Keratinocyte (primary cell): ENCODE data around the gene GMFB. TPM values are rescaled to one million over a fixed set of nuclear protein-coding genes. Genes with fewer than 3 reads are reported as not detected.
A peak's percentile ranks its signal among the peaks of the same experiment; 100 is the strongest.

Experiments used
- DNase-seq: peaks from one replicate; pipeline ENCODE4 v3.0.0-alpha.2; 2011; ENCODE audit warnings: low read depth, missing footprints, low spot score
- FAIRE-seq: peaks from 2 replicates; lab custom pipeline; 2011; peaks lifted over from hg19 to GRCh38; lab: Jason Lieb, UNC
- H2AFZ ChIP-seq: 2 replicates; pipeline ENCODE4 v1.6.0; 2012; ENCODE audit warnings: low read length, control low read depth, inconsistent platforms; ENCODE audit not compliant: control insufficient read depth
- H3K27ac ChIP-seq: 2 replicates; pipeline ENCODE4 v1.5.1; 2011; ENCODE audit warnings: low read length; ENCODE audit not compliant: control insufficient read depth, insufficient read depth
- H3K27me3 ChIP-seq: 3 replicates; pipeline ENCODE4 v1.6.0; 2011; ENCODE audit warnings: low read length; ENCODE audit not compliant: control insufficient read depth, insufficient read depth; ENCODE audit errors: extremely low read depth
- H3K36me3 ChIP-seq, 2 experiments: 2 replicates in 1 of 2; 3 replicates in 1 of 2; pipeline ENCODE4 v1.5.1; 2011; ENCODE audit warnings: low read length in 2 of 2, mild to moderate bottlenecking in 1 of 2; ENCODE audit not compliant: control insufficient read depth in 2 of 2, insufficient read depth in 2 of 2; ENCODE audit errors: extremely low read depth in 1 of 2
- H3K4me1 ChIP-seq: 3 replicates; pipeline ENCODE4 v1.5.1; 2011; ENCODE audit warnings: low read length; ENCODE audit not compliant: control insufficient read depth, insufficient read depth; ENCODE audit errors: extremely low read depth
- H3K4me2 ChIP-seq: 3 replicates; pipeline ENCODE4 v1.6.0; 2011; ENCODE audit warnings: low read depth, low read length; ENCODE audit not compliant: control insufficient read depth, insufficient read depth; ENCODE audit errors: extremely low read depth
- H3K4me3 ChIP-seq, 3 experiments: fragments of 200-600 bp in 1 of 3; sonication (generic) in 1 of 3; 2 replicates in 2 of 3; 3 replicates in 1 of 3; pipeline ENCODE4 v1.5.1; 2011 to 2016; ENCODE audit warnings: low read length in 3 of 3, mild to moderate bottlenecking in 3 of 3, control low read depth in 2 of 3, inconsistent platforms in 1 of 3, low read depth in 1 of 3, mixed read lengths in 1 of 3, mixed run types in 1 of 3, moderate library complexity in 1 of 3; ENCODE audit not compliant: control insufficient read depth in 2 of 3, insufficient read depth in 2 of 3; ENCODE audit errors: extremely low read depth in 1 of 3
- H3K79me2 ChIP-seq: 2 replicates; pipeline ENCODE4 v1.6.0; 2012; ENCODE audit warnings: low read length; ENCODE audit not compliant: control insufficient read depth, insufficient read depth
- H3K9ac ChIP-seq: 3 replicates; pipeline ENCODE4 v1.6.0; 2011; ENCODE audit warnings: low read length; ENCODE audit not compliant: control insufficient read depth, insufficient read depth; ENCODE audit errors: extremely low read depth
- H3K9me1 ChIP-seq: 3 replicates; pipeline ENCODE4 v1.6.0; 2011; ENCODE audit warnings: low read length; ENCODE audit not compliant: control insufficient read depth, insufficient read depth; ENCODE audit errors: extremely low read depth
- H3K9me3 ChIP-seq: 2 replicates; pipeline ENCODE4 v1.5.1; 2012; ENCODE audit warnings: low read depth, low read length; ENCODE audit not compliant: control insufficient read depth
- H4K20me1 ChIP-seq: 3 replicates; pipeline ENCODE4 v1.6.0; 2011; ENCODE audit warnings: low read length; ENCODE audit not compliant: control insufficient read depth, insufficient read depth; ENCODE audit errors: extremely low read depth
- EZH2 ChIP-seq: IDR thresholded peaks from one replicate; pipeline ENCODE4 v1.6.1; 2012; ENCODE audit warnings: inconsistent platforms, mild to moderate bottlenecking, low read length, moderate library complexity
- dilution Hi-C: fragments of 300-500 bp; cut with MboI; formaldehyde crosslinking; loops from one replicate; pipeline ENCODE4 v1.7.0; 2020; ENCODE audit warnings: low sequenced_read_pairs; ENCODE audit not compliant: extremely low pct_ligation_motif_present
- polyA plus RNA-seq, 5 experiments: library from polyadenylated mRNA; depleted of rRNA in 3 of 5; stranded (reverse) in 3 of 5; stranded (forward) in 1 of 5; unstranded in 1 of 5; fragments of >200 nt; gene quantifications; 1 replicate in 1 of 5; 2 replicates in 3 of 5; 3 replicates in 1 of 5; pipeline versions ENCODE4 v1.2.1 to v1.2.3, GENCODE V29; 2011 to 2012; ENCODE audit warnings: missing spikeins in 2 of 5, low read depth in 1 of 5, low replicate concordance in 1 of 5
- TF ChIP-seq, protein P1 (sequence below), 3 experiments: IDR thresholded peaks in 1 of 3; conservative IDR thresholded peaks in 1 of 3; optimal IDR thresholded peaks in 1 of 3; 2 replicates in 2 of 3; 3 replicates in 1 of 3; pipeline versions ENCODE3 to v1.5.1; 2011; ENCODE audit warnings: low read length in 3 of 3, mild to moderate bottlenecking in 3 of 3, moderate library complexity in 2 of 3, control low read depth in 1 of 3, inconsistent platforms in 1 of 3; ENCODE audit not compliant: insufficient read depth in 2 of 3; ENCODE audit errors: extremely low read depth in 1 of 3

The GMFB gene
- polyA plus RNA-seq, 1 donor (not counting 4 experiments of a cell fraction or from before 2014, with no cell fraction given) = 50.5 TPM

DNA sequence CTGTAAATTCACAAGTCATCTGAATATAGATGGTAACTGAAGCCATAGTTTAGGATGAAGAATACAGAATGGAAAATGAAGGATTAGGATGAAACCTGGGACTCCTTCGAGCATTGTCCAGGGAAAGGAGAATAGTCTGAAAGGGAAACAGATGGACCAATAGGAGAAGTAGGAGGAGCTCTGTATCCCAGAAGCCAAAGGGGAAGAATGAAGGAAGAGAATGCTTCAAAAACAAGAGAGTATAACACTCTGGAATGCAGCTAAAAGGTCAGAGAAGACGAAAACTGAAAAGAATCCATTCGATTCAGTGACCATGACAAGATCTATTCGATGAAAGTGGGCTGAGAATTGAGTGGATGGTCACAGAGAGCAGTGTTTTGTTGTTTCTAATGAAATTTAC lies 1.0 kb downstream of the GMFB start:
- TF ChIP-seq, protein P1, sequence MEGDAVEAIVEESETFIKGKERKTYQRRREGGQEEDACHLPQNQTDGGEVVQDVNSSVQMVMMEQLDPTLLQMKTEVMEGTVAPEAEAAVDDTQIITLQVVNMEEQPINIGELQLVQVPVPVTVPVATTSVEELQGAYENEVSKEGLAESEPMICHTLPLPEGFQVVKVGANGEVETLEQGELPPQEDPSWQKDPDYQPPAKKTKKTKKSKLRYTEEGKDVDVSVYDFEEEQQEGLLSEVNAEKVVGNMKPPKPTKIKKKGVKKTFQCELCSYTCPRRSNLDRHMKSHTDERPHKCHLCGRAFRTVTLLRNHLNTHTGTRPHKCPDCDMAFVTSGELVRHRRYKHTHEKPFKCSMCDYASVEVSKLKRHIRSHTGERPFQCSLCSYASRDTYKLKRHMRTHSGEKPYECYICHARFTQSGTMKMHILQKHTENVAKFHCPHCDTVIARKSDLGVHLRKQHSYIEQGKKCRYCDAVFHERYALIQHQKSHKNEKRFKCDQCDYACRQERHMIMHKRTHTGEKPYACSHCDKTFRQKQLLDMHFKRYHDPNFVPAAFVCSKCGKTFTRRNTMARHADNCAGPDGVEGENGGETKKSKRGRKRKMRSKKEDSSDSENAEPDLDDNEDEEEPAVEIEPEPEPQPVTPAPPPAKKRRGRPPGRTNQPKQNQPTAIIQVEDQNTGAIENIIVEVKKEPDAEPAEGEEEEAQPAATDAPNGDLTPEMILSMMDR (optimal IDR thresholded peaks at IDR 0.05 in 1 of 3, IDR thresholded peaks at IDR 0.05 in 1 of 3, conservative IDR thresholded peaks at IDR 0.05 in 1 of 3; ENCODE audit: extremely low read depth in 1 of 3, insufficient read depth in 2 of 3, low read length in 3 of 3) = no peak
- TF ChIP-seq EZH2 = no peak
- Histone ChIP-seq H3K79me2 (peaks cover 53% of the 10 kb centered on the region), H3K4me3 (peak overlapping the region; percentile 65 to 97 (median 68)), H3K9ac (peak overlapping the region; percentile 97), H4K20me1 (no peaks in the 10 kb centered on the region), H3K36me3 (peaks cover 0 to 2% of the 10 kb centered on the region in 2 experiments), H3K27ac (peak overlapping the region; percentile 94), H3K27me3 (no peaks in the 10 kb centered on the region), H2AFZ (no peak overlapping the region), H3K9me1 (no peaks in the 10 kb centered on the region), H3K4me1 (peaks cover 22% of the 10 kb centered on the region), H3K4me2 (peak overlapping the region; percentile 95), H3K9me3 (no peaks in the 10 kb centered on the region)
- FAIRE-seq = peak; percentile 67
- no peak for DNase-seq
- dilution Hi-C loops = no loop called here

DNA sequence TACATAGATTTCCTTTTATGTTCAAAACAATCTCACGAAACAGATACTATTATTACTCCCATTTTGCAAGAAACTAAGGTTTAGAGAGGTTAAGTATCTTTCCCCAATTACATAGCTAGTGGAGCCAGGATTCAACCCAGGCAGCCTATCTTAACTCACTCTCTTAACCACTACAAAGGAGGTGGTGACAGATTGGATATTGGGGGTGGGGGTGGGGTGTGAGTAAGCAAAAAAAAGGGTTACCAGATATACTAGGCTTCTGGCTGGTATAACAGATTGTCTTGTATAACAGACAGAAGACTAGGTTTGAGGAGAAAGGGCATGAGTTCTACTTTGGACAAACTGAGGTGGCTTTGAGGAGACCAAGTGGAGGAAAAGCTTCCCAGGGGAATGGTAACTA lies 2.1 kb downstream of the GMFB start:
- no peaks in the 10 kb centered on the region for H4K20me1 ChIP-seq

More for the DNA sequence above, 2.1 kb downstream of the GMFB start:
- Histone ChIP-seq H3K79me2 (peaks cover 53% of the 10 kb centered on the region), H3K27ac (no peak overlapping the region), H3K9me1 (no peaks in the 10 kb centered on the region), H3K4me3 (no peak overlapping the region), H3K4me2 (peak overlapping the region; percentile 23), H3K36me3 (peaks cover 0 to 2% of the 10 kb centered on the region in 2 experiments), H3K9me3 (no peaks in the 10 kb centered on the region), H3K27me3 (no peaks in the 10 kb centered on the region), H2AFZ (no peak overlapping the region), H3K4me1 (peaks cover 30% of the 10 kb centered on the region), H3K9ac (no peak overlapping the region)
- DNase-seq = no peak
- FAIRE-seq = no peak
- TF ChIP-seq, protein P1 (optimal IDR thresholded peaks at IDR 0.05 in 1 of 3, IDR thresholded peaks at IDR 0.05 in 1 of 3, conservative IDR thresholded peaks at IDR 0.05 in 1 of 3; ENCODE audit: extremely low read depth in 1 of 3, insufficient read depth in 2 of 3, low read length in 3 of 3) = no peak
- TF ChIP-seq EZH2 = no peak
- dilution Hi-C loops = no loop called here
